Measurements from ENCODE around the gene UNC13A. TPM values are rescaled to one million over a fixed set of nuclear protein-coding genes. Genes with fewer than 3 reads are reported as not detected.

UNC13A gene
- total and polyA plus RNA-seq, 2 of the 8 experiments (the other 6 are each of a cell fraction or from before 2014, with no cell fraction given): 13.1 to 47.6 TPM

- peaks cover 9 to 19% of the 10 kb centered on the region in 2 experiments for H4K20me1 ChIP-seq (replicated peaks in 1 of 2; ENCODE audit: control insufficient read depth in 1 of 2, insufficient read depth in 2 of 2, low read length in 2 of 2)
- H4K8ac ChIP-seq (ENCODE audit: extremely low read depth, insufficient read depth, low read length): peak overlapping the region; percentile 3; the same call in 1 of the 2 replicates
- H2BK12ac ChIP-seq (ENCODE audit: low read depth, low read length): peak overlapping the region; percentile 51; the same call in 1 of the 2 replicates
- peak overlapping the region; percentile 97 for H2BK15ac ChIP-seq (ENCODE audit: low read length)
- H3K4me3 ChIP-seq (ENCODE audit: extremely low read depth in 1 of 4, insufficient read depth in 2 of 4, low read depth in 3 of 4, low read length in 4 of 4): peak overlapping the region; percentile 52 to 97 (median 64)
- DNase-seq (ENCODE audit: low read depth in 1 of 2, low spot score in 2 of 2): no peak
- H3K27ac ChIP-seq (ENCODE audit: low read depth, low read length): peak overlapping the region; percentile 79
- no peaks in the 10 kb centered on the region for H3K27me3 ChIP-seq (replicated peaks in 1 of 4; ENCODE audit: control insufficient read depth in 3 of 4, extremely low read depth in 1 of 4, insufficient read depth in 3 of 4, low read length in 3 of 4)
- H3K4me2 ChIP-seq (ENCODE audit: insufficient read depth in 1 of 2, low read depth in 2 of 2, low read length in 2 of 2): peak overlapping the region; percentile 90
- no peak overlapping the region for H3K14ac ChIP-seq (ENCODE audit: insufficient read length)
- TF ChIP-seq CREB1 (IDR thresholded peaks at IDR 0.05): no peak
- no peak for TF ChIP-seq SRF (IDR thresholded peaks at IDR 0.05; ENCODE audit: low read depth, low read length)
- TF ChIP-seq, protein P1, sequence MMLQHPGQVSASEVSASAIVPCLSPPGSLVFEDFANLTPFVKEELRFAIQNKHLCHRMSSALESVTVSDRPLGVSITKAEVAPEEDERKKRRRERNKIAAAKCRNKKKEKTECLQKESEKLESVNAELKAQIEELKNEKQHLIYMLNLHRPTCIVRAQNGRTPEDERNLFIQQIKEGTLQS (IDR thresholded peaks at IDR 0.05; ENCODE audit: insufficient read depth, low read depth, low read length): no peak
- no peak for TF ChIP-seq SP1 (IDR thresholded peaks at IDR 0.05; ENCODE audit: low read depth, low read length)
- no peak for TF ChIP-seq BACH1 (IDR thresholded peaks at IDR 0.05; ENCODE audit: low read length)
- peak overlapping the region; percentile 99 for H2BK5ac ChIP-seq (ENCODE audit: low read depth, low read length)
- H3K18ac ChIP-seq (ENCODE audit: extremely low read depth, low read length): peak overlapping the region; percentile 93
- no peak overlapping the region for H3K23ac ChIP-seq (ENCODE audit: insufficient read length)
- H2AK5ac ChIP-seq (ENCODE audit: low read depth, low read length): no peak overlapping the region
- 0 out of 7 replicates have a peak overlapping the region, but pooled peaks of 1 of the 4 experiments have one; percentile 25 for H3K9ac ChIP-seq (replicated peaks in 1 of 4; ENCODE audit: extremely low read depth in 1 of 4, low read depth in 3 of 4, low read length in 3 of 4)
- CTCF ChIA-PET (ENCODE audit: partially characterized antibody): interaction anchor here (1.1 kb wide), 1 partner anchor 33 kb away, joined by 3 read pairs; the partner anchor contains the start of gene MAP1S
- peak overlapping the region; percentile 77 for H4K5ac ChIP-seq (ENCODE audit: insufficient read length, low read depth, low read length)
- POLR2A ChIA-PET (ENCODE audit: partially characterized antibody): interaction anchor here (0.9 to 1.6 kb wide), 3 partner anchors 8 to 62 kb away, joined by 3 to 11 read pairs (median 4); partner anchors contain the start of gene MAP1S
- peak overlapping the region; percentile 71 for H3K56ac ChIP-seq (replicated peaks; ENCODE audit: insufficient read length, low read depth, low read length)
- peaks cover 15% of the 10 kb centered on the region for H3K23me2 ChIP-seq (ENCODE audit: low read depth, low read length)
- H4K91ac ChIP-seq (replicated peaks; ENCODE audit: insufficient read length, low read length): peak overlapping the region; percentile 92
- H2BK120ac ChIP-seq (replicated peaks; ENCODE audit: low read depth, low read length): peak overlapping the region; percentile 35
- H3K4ac ChIP-seq (replicated peaks; ENCODE audit: insufficient read length, low read depth, low read length): peak overlapping the region; percentile 13
- H2BK20ac ChIP-seq (ENCODE audit: low read length): peak overlapping the region; percentile 90; the same call in 1 of the 2 replicates
- H3K4me1 ChIP-seq (replicated peaks in 1 of 4; ENCODE audit: control insufficient read depth in 3 of 4, insufficient read depth in 4 of 4, low read length in 3 of 4): peaks cover 5 to 15% (median 11%) of the 10 kb centered on the region in 4 experiments
- H3K79me1 ChIP-seq (ENCODE audit: low read depth, low read length): peaks cover 14% of the 10 kb centered on the region
- WGBS, 2 experiments (ENCODE audit: extremely low coverage in 1 of 2, insufficient coverage in 1 of 2, insufficient read length in 1 of 2, insufficient replicate concordance in 2 of 2, low coverage in 1 of 2, low lambda C conversion rate in 2 of 2, missing lambda C conversion rate in 1 of 2): 0% methylated on average over 1 of the region's 12 CpGs; no CpG with 5 or more reads in 1 of the 2 experiments
- peaks cover 14 to 46% of the 10 kb centered on the region in 2 experiments for H3K79me2 ChIP-seq (ENCODE audit: control insufficient read depth in 1 of 2, insufficient read depth in 2 of 2, low read length in 2 of 2)
- no peaks in the 10 kb centered on the region for H3K9me3 ChIP-seq (ENCODE audit: insufficient read depth in 2 of 2, low read depth in 1 of 2, low read length in 1 of 2)
- no peak overlapping the region for H2AFZ ChIP-seq (ENCODE audit: low read length)
- FAIRE-seq: no peak
- H3K36me3 ChIP-seq (ENCODE audit: control insufficient read depth in 2 of 4, insufficient read depth in 4 of 4, low read length in 3 of 4): no peaks in the 10 kb centered on the region
Observed at GRCh38 chr19:17686023-17686521, 2.1 kb downstream of the UNC13A start.
